Adrenal gland (tissue), 12 donors: ENCODE measurements around the gene GRN. TPM values are rescaled to one million over a fixed set of nuclear protein-coding genes. Genes with fewer than 3 reads are reported as not detected.
A peak's percentile ranks its signal among the peaks of the same experiment; 100 is the strongest.

Source experiments
- DNase-seq, 7 donors: peaks; one replicate each; pipeline ENCODE4 v3.0.0-alpha.2; 2019 to 2020
- H3K27ac ChIP-seq, 5 donors: fragments of 200-600 bp; sonication (generic) in 4 of 5; 1 replicate in 3 of 5; 2 replicates in 2 of 5; pipeline versions ENCODE4 v1.5.1 to v1.8.0; 2016 to 2020; ENCODE audit warnings: mild to moderate bottlenecking in 1 of 5
- H3K27me3 ChIP-seq: fragments of 200-600 bp; 2 replicates; pipeline ENCODE4 v1.8.0; 2021
- H3K36me3 ChIP-seq, 2 donors: fragments of 200-600 bp; replicated peaks in 1 of 2; 1 replicate in 1 of 2; 2 replicates in 1 of 2; pipeline versions ENCODE4 v1.5.1 to v1.8.0; 2018 to 2022
- H3K4me1 ChIP-seq, 2 donors: fragments of 200-600 bp; replicated peaks in 1 of 2; 1 replicate in 1 of 2; 2 replicates in 1 of 2; pipeline versions ENCODE4 v1.5.1 to v1.8.0; 2018 to 2021
- H3K4me3 ChIP-seq, 4 donors: fragments of 200-600 bp; sonication (generic) in 3 of 4; one replicate each; pipeline ENCODE4 v1.5.1; 2016 to 2018
- H3K9me3 ChIP-seq, 3 donors: fragments of 200-600 bp; sonication (generic) in 1 of 3; replicated peaks in 1 of 3; 1 replicate in 2 of 3; 2 replicates in 1 of 3; pipeline versions ENCODE4 v1.5.1 to v1.8.0; 2016 to 2021
- CTCF ChIP-seq, 6 experiments: fragments of 450-650 bp in 4 of 6; fragments of 200-600 bp in 2 of 6; sonication (generic) in 1 of 6; IDR thresholded peaks; 1 replicate in 5 of 6; 2 replicates in 1 of 6; pipeline versions ENCODE4 v1.5.1 to v1.8.0; 2016 to 2021; ENCODE audit warnings: antibody characterized with exemption in 6 of 6, mild to moderate bottlenecking in 2 of 6, moderate library complexity in 1 of 6
- POLR2A ChIP-seq, 2 donors: fragments of 450-650 bp; IDR thresholded peaks; one replicate each; pipeline ENCODE4 v1.6.1; 2017; ENCODE audit warnings: antibody characterized with exemption in 2 of 2, mild to moderate bottlenecking in 2 of 2, moderate library complexity in 1 of 2
- WGBS, 4 donors: extraction: QIAGEN DNeasy Blood & Tissue Kit in 2 of 4; methylation state at CpG; one replicate each; pipeline versions ENCODE4 v1.1.5 to v1.1.7; 2013 to 2017; 5-methylcytosine and 5-hydroxymethylcytosine counted together
- intact Hi-C, 2 donors: fragments of 100-400 bp; cut with DNase I; formaldehyde crosslinking; loops; one replicate each; pipeline versions ENCODE4 v1.14.1 to v1.15.0; 2022 to 2023
- polyA plus RNA-seq, 3 donors: library from polyadenylated mRNA; stranded (reverse); fragments of 200-250 nt in 2 of 3; fragments of 350-450 nt in 1 of 3; fragmentation: Illumina TruSeq in 1 of 3; extraction: RNeasy Lipid Tissue Mini Kit (QIAGEN cat#74804) in 1 of 3; gene quantifications; one replicate each; pipeline ENCODE4 v1.2.3, GENCODE V29; 2013 to 2014
- total RNA-seq, 9 donors: library from RNA; depleted of rRNA in 4 of 9; stranded (reverse); fragments of >200 nt in 4 of 9; fragments of 120-200 nt in 1 of 9; fragmentation: NEBNext Ultra II Directional in 1 of 9; extraction: Animal tissue kit (Norgen Biotek cat#: 25700) in 1 of 9; gene quantifications; one replicate each; pipeline versions ENCODE4 v1.1.0 to v1.2.4, GENCODE V29; 2013 to 2023
- donor health status: healthy with polysubstance abuse.
- donor health status: Bipolar disorder and iron deficiency.
- donor health status: DM: yes; HTN: yes; CAD: no.
- donor health status: DM: no; HTN: no; CAD: no.
- donor health status: DM: no; HTN: no; CAD: no.
- donor health status: DM: yes; HTN: yes; CAD: no.

Gene GRN
- total and polyA plus RNA-seq, 12 donors: 79.0 to 721 (median 320) TPM

- no peak for DNase-seq
- no peak for TF ChIP-seq CTCF (IDR thresholded peaks at IDR 0.05)
- TF ChIP-seq POLR2A (IDR thresholded peaks at IDR 0.05): no peak
- no peak overlapping the region for H3K4me3 ChIP-seq
- no peak overlapping the region for H3K27ac ChIP-seq
- peaks cover 4% of the 10 kb centered on the region in 2 donors for H3K4me1 ChIP-seq
- no peaks in the 10 kb centered on the region for H3K9me3 ChIP-seq
- intact Hi-C loops: no loop called here
- peaks cover 12% of the 10 kb centered on the region for H3K27me3 ChIP-seq
- H3K36me3 ChIP-seq: no peaks in the 10 kb centered on the region
- WGBS, 4 donors: 75 to 89% (median 86%) methylated on average over 7 of the region's 7 CpGs
These were observed 31.1 kb upstream of the GRN start for GRCh38 chr17:44314031-44314430.

- Histone ChIP-seq H3K4me3 (no peak overlapping the region), H3K27ac (no peak overlapping the region)
These were observed 30.6 kb upstream of the GRN start for GRCh38 chr17:44314524-44314868.

GRCh38 chr17:44314869-44315661, 30.0 kb upstream of the GRN start:
- Histone ChIP-seq H3K27ac (no peak overlapping the region), H3K27me3 (peaks cover 12% of the 10 kb centered on the region), H3K4me1 (peaks cover 4% of the 10 kb centered on the region in 2 donors), H3K36me3 (peaks cover 0 to 8% of the 10 kb centered on the region in 2 donors), H3K9me3 (no peaks in the 10 kb centered on the region), H3K4me3 (peak overlapping the region in 1 of 4 donors; percentile 49)
- TF ChIP-seq CTCF (IDR thresholded peaks at IDR 0.05) (no peak), POLR2A (IDR thresholded peaks at IDR 0.05) (no peak)
- peak in 2 of 7 donors; percentile 43 to 77 for DNase-seq
- intact Hi-C loops: no loop called here
- WGBS, 4 donors: 0 to 5% (median 2%) methylated on average over 2 to 81 of the region's 81 CpGs

More at GRCh38 chr17:44314524-44314868, 30.6 kb upstream of the GRN start:
- H3K27me3 ChIP-seq: peaks cover 12% of the 10 kb centered on the region
- intact Hi-C loops: no loop called here
- 38 to 50% (median 39%) methylated on average over 4 to 11 of the region's 11 CpGs for WGBS, 4 donors
- DNase-seq: no peak
- H3K9me3 ChIP-seq: no peaks in the 10 kb centered on the region
- H3K4me1 ChIP-seq: peaks cover 4% of the 10 kb centered on the region in 2 donors
- H3K36me3 ChIP-seq: peaks cover 0 to 2% of the 10 kb centered on the region in 2 donors
- TF ChIP-seq CTCF (IDR thresholded peaks at IDR 0.05) (no peak), POLR2A (IDR thresholded peaks at IDR 0.05) (no peak)

GRCh38 chr17:44315760-44316731, 29.1 kb upstream of the GRN start:
- H3K9me3 ChIP-seq: no peaks in the 10 kb centered on the region
- no peak overlapping the region for H3K4me3 ChIP-seq
- H3K27me3 ChIP-seq: peaks cover 12% of the 10 kb centered on the region
- no peak for DNase-seq
- intact Hi-C loops: no loop called here
- H3K4me1 ChIP-seq: peaks cover 4% of the 10 kb centered on the region in 2 donors
- TF ChIP-seq CTCF (IDR thresholded peaks at IDR 0.05): no peak
- no peak for TF ChIP-seq POLR2A (IDR thresholded peaks at IDR 0.05)
- H3K36me3 ChIP-seq: peaks cover 0 to 18% of the 10 kb centered on the region in 2 donors
- WGBS, 4 donors: 10 to 27% (median 19%) methylated on average over 30 to 38 of the region's 38 CpGs
- H3K27ac ChIP-seq: no peak overlapping the region
